GM21737 (cell line): ENCODE measurements around the gene NR1H3.
"Not testable (repeated sequence)": the region's sequence is repeated elsewhere in the genome, so short reads cannot be mapped to it uniquely, and the experiment has no call there.

Source experiments
- ATAC-seq: cut with Tn5 transposase; IDR thresholded peaks from one replicate; pipeline ENCODE4 v1.9.1; 2021; ENCODE audit warnings: mild to moderate bottlenecking, moderate library complexity; ENCODE audit not compliant: unreplicated experiment

Gene NR1H3

DNA sequence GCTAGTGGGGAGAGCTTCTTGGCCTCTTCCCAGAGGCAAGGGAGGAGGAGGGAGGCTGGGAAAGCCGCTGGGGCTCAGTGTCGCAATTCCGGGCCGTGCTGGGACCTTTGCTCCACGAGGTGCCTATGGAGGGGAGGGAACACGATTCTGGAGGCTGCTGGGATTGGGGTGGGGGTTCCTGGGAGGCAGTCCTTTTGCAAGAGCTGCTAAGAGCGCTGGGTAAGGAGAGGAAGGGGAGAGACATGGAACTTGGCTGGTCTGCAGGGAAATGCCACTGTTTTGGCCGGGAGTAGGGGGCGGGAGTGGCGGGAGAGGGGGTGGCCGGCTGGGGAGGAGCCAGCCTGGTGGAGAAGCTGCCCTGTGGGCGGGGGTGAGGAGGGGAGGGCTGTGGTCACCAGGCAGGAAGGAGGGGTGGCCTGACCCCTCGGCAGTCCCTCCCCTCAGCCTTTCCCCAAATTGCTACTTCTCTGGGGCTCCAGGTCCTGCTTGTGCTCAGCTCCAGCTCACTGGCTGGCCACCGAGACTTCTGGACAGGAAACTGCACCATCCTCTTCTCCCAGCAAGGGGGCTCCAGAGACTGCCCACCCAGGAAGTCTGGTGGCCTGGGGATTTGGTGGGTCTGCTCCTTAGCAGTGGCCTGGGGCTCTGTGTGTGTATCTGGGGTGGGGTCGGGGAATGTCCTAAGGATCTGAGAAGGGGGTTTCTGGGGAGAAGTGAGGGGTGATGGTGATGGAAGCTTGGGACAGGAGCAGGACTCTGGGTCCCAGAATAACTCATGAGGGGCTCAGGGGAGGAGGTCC is at the start of gene NR1H3:
Gene NR1H3, plus strand, starts transcription at position 480 of the 800 bp plus-strand sequence. CDS start 1,221 bp downstream, outside the sequence.
- no peak for ATAC-seq

DNA sequence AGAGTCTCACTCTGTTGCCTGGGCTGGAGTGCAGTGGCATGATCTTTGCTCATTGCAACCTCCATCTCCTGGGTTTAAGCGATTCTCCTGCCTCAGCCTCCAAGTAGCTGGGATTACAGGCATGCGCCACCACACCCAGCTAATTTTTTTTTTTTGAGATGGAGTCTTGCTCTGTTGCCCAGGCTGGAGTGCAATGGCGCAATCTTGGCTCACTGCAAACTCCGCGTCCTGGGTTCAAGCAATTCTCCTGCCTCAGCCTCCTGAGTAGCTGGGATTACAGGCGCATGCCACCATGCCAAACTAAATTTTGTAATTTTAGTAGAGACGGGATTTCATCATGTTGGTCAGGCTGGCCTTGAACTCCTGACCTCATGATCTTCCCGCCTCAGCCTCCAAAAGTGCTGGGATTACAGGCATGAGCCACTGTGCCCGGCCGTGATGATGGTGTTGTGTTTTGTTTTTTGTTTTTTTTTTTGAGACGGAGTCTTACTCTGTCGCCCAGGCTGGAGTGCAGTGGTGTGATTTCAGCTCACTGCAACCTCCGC is 49.7 kb upstream of the NR1H3 start:
- ATAC-seq = not testable (repeated sequence)

DNA sequence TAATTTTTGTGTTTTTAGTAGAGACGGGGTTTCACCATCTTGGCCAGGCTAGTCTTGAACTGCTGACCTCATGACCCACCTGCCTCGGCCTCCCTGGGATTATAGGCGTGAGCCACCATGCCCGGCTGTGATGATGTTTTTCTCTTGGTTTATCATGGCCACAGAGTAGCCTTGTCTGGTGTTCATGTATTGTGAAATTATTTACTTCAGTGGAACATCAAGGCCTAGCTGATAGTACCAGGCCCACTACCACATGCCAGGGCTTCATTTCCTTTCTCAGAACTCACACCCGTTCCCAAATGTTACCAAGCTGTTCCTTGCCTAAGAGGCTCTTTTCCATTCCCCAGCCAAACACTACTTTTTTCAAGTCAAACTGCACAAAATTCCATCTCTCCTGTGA is 49.2 kb upstream of the NR1H3 start:
- ATAC-seq = no peak

DNA sequence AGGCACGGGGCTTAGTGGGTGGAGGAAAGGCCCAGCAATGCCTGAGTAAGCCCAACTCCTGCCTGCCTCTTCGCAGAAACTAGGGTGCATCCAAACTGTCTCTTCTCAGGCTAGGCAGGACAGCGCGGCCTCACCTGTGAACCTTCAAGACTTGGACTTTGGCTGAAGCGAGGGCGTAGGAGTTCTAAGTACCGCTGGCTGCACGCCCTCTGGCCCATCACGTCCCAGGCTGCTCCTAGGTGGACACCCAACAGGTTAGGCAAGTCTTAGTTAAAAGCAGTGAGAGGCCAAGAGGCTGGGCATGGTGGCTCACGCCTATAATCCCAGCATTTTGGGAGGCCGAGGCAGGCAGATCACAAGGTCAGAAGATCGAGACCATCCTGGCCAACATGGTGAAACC is 44.9 kb upstream of the NR1H3 start:
- ATAC-seq = no peak

DNA sequence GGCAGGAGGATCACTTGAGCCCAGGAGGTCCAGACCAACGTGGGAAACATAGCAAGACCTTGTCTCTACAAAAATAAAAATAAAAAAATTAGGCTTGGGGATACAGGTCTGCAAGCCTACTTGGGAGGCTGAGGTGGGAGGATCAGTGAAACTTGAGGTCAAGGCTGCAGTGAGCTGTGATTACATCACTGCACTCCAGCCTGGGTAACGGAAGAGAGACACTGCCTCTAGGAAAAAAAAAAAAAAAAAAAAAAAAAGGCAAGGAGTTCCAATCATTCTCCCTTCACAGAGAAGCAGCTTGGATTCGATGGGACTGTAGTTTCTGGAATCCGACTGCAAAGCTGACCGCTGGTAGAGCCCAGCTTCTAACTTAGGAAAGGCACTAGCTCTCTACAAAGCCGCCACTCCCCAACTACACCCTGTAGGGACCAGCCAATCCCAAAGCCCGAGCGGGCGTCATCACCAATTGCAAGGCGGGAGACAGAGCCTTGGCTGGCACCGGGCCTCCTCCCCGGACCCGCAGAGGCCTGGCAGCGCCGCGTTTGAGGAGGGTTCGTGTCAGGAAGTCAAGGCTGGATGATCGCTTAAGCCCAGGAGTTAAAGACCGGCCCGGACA is 43.7 kb upstream of the NR1H3 start:
- ATAC-seq = peak; percentile 57

DNA sequence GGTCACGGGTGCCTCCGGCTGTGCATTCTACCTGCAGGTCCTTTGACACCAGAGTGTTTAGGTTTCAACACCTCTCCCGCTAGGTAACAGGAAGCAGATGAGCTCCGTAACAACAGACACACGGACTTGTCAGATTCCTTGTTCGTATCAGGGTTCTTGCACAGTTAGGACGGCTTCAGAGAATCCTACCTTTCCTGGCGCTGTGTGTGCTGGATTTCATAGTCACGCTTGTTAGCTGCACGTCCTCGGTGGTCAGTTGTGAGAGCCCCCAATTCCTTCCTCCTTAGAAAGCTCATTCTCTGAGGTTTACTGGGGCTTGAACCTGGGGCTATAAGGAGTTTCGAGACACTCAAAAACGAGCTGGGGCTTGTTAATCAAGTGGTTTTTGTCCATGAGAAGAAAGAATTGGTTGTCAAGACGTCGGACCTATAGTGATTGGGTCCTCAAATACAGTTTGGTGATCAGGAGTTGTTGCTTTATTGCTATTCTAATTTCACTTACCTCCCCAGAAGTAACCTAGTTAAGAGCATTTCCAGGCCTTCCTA is 42.4 kb upstream of the NR1H3 start:
- no peak for ATAC-seq

DNA sequence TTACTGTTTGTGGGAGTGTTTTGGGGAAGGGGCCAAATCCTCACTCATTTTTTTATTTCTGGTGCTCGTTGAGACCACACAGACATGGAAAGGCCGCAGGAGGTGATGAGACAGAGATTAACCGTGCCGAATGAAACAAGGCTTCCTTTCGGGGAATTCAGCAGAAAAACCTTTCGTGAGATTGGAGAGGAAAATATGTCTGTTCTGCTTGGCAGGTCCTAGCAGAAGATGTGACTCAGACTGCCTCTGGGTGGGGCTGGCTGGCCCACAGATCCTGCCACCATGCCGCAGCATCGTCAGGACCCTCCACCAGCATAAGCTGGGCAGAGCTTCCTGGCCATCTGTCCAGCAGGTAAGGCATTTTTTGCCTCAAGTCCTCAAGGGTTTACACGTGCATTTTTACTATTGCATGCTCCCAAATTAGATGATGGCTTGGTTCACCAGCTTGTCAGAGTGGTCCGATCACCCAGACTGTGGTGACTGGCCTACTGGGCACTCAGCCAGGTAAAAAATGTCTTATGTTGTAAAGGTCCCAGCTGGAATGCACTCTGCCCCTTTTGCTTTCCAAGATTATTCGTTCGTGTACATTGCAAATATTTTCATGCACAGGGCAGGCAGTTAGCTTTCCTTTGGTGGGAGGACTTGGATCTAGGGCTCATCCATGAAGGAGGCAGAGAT is 41.5 kb upstream of the NR1H3 start:
- no peak for ATAC-seq

DNA sequence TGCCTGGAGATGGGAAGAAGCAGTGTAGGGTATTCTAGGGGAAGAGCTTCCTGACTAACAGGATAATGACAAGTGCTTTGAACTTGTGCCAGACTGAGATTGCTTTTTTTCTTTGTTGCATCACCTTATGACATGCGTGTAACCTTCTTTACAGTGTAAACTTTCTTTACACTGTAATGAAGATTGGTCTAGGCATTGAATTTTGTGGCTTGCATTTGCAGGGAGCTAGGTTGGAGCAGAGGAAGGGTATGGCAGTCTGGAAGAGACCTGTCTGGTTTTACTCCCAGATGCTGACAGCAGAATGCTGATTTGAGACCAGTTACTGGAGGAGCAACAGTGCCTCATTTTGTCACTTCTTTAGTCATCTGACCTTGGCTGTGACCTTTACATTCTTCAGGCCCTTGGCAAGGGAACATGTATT is 37.4 kb upstream of the NR1H3 start:
- ATAC-seq = no peak

DNA sequence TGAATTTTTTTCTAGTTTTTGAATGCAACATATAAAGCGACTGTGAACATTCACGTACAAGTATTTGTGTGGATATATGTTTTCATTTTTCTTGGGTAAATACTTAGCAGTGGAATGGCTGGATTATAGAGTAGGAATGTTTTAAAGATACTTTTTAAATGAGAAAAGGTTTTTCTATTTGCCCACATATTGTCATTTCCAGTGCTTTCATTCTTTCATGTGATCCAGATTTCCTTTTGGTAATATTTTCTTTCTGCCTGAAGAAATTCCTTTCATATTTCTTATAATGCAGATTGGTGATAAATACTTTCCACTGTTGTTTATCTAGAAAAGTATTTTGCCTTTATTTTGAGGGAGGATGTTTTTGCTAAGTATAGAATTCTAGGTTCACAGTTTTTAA is 35.1 kb upstream of the NR1H3 start:
- no peak for ATAC-seq

DNA sequence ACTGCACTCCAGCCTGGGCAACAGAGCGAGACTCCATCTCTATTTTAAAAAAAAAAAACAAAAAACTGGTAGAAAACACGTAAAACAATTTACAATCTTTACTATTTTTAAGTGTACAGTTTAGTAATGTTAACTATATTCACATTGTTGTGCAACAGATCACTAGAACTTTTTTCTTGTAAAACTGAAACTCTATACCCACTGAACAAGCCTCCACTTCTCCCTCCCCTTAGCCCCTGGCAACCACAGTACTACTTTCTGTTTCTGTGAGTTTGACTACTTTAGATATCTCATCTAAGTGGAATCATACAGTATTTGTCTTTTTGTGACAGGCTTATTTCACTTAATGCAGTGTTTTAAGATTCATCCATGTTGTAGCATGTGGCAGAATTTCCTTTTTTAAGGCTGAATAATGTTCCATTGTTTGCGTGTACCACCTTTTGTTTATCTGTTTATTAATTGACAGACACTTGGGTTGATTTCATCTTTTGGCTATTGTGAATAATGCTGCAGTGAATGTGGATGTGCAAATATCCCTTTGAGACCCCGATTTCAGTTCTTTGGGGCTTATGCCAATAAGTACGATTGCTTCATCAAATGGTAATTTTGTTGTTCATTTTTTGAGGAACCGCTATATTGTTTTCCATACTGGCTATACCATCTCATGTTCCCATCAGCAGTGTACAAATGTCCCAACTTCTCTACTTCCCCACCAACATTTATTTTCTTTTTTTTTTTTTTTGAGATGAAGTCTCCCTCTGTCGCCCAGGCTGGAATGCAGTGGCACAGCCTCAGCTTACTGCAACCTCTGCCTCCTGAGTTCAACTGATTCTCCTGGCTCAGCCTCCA is 32.0 kb upstream of the NR1H3 start:
- ATAC-seq = peak; percentile 68

DNA sequence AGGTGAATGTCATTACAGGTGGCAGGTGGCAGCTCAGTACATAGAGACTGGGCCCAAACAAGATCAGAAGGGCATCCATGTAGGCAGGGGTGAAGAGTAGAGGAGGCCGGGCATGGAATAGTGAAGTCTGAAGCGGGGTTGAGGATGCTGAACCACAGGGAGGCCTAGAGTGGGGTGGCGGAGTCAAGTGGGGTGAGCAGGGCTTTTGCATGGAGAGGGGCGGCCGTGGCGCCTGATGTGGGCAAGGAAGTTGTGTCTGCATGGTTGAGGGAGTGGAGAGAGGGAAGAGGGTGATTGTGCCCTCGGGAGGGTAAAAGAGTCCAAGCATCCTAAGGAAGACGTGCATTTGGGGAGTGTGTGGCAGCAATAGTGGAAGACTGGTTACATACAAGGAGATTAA is 28.6 kb upstream of the NR1H3 start:
- ATAC-seq = no peak

DNA sequence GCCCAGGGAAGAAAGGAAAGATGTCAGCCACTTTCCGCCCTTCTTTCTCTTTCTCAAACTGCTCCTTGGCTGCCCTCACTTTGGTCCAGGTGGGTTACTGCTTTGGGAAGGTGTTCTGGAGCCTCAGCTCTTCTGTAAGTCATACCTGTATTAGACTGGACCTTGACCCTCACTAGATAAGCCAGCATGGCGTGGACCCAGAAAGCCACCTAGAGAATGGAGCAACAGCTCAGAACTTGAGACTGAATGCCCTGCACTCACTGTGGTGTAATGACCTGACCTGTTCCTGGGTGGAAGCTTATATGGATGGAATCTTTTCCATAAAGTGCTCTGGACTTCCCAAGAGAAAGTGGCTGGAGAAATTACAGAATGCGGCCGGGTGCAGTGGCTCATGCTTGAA is 24.7 kb upstream of the NR1H3 start:
- ATAC-seq = no peak

DNA sequence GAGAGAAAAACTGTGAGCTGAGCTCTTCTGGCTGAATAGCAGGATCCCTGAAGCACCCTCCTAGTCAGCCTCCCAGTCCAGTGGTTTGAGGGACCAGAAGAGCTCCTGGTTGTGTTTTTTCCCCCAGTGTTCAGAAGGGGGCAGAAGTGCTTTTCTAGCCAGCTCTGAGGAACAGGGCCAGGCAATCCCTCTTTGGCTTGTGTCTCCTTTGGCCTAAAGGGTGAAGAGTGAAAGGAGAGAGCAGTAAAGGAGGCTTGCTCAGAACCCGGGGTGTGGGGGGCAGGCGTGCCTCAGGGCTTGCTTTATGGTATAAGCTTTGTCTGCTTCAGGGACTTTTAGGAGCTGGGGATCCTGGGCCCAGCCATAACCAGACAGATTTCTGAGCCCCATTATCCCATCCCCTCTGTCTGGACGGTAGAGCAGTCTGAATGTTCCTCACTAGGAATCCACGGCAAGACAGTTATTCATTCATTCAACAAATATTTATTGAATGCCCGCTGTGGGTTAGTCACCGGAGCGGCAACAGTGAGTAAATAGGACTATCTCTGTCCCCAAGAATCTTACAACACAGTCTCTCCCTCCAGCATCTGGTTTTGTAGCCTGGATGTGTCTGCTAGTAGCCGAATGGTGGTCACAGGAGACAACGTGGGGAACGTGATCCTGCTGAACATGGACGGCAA is 23.7 kb upstream of the NR1H3 start:
- ATAC-seq = no peak

DNA sequence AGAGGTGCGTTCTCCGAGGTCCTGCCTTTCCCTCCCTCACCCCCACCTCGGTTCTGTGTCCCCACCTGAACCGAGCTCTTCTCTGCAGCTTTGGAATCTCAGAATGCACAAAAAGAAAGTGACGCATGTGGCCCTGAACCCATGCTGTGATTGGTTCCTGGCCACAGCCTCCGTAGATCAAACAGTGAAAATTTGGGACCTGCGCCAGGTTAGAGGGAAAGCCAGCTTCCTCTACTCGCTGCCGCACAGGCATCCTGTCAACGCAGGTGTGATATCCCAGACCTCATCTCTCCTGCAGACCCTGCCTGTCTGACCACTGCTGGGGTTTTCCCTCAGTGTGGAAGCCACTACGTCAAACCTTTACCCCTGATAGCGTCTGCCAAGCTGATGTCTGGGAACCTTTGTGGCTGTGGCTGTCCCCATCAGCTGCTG is 23.1 kb upstream of the NR1H3 start:
- ATAC-seq = no peak

DNA sequence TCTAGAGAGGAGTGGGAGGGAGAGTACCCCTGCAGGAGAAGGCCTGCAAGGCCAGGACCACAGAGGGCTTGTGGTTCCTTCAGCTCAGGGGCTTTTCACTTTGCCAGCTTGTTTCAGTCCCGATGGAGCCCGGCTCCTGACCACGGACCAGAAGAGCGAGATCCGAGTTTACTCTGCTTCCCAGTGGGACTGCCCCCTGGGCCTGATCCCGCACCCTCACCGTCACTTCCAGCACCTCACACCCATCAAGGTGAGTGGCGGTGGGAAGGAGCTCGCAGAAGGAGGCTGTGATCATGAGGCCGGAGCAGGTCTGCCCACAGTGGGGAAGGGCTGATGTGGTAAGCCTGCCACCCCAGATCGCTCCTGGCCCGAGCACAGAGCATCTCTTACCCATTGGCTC is 22.6 kb upstream of the NR1H3 start:
- ATAC-seq = no peak

DNA sequence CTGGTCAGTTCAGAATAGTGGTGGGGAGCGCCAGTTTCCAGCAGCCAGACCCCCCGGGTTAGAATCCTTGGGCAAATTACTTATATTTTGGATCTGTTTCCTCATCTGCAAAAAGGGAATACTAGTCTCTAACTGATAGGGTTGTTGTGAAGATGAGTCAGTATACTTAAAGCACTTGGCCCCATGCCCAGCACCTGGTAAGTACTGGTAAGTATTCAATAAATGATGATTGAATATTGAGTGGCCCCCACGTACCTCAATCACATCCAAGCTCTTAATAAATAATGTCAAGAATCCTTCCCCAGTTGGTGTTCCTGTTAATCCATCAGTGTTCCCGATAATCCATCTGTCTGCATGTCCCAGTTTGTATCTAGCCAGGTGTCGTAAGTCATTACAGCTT is 21.3 kb upstream of the NR1H3 start:
- ATAC-seq = no peak

DNA sequence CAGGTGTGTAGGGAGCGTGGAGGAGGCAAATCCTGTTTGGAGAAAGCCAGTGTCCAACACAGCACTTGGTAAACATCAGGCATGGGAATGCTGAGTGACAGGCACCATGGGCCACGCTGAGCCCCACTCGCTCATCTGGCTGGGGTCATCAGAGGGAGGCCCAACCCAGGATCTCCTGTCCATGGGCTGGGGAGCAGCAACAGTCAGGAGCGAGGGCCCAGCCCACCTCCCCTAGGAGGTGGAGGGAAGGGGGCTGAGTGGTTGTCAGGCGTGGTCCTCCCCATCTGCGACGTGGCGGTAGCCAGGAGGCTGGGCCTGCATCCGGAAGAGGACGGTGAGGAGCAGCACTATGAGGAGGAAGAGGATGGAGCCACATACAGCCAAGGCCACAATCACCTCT is 17.9 kb upstream of the NR1H3 start:
- no peak for ATAC-seq

DNA sequence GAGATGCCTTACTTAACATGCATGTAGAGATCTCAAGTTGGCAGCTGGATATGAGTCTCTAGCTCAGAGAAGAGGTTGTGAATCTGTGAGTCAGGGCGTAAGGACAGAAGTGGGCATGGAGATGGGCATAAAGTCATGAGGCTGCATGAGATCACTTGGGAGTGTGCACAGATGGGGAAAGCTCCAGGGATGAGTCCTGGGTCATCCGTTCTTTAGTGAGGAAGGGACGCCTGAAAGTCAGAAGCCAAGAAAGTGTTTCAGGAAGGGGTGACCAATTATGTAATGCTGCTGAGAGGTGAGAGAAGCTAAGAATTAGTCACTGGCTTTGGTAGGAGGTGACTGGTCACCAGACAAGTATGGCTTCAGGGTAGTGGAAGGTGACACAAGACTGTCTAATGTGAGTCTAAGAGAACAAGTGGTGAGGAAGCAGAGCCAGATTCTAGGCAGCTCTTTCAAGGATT is 15.9 kb upstream of the NR1H3 start:
- ATAC-seq = no peak

DNA sequence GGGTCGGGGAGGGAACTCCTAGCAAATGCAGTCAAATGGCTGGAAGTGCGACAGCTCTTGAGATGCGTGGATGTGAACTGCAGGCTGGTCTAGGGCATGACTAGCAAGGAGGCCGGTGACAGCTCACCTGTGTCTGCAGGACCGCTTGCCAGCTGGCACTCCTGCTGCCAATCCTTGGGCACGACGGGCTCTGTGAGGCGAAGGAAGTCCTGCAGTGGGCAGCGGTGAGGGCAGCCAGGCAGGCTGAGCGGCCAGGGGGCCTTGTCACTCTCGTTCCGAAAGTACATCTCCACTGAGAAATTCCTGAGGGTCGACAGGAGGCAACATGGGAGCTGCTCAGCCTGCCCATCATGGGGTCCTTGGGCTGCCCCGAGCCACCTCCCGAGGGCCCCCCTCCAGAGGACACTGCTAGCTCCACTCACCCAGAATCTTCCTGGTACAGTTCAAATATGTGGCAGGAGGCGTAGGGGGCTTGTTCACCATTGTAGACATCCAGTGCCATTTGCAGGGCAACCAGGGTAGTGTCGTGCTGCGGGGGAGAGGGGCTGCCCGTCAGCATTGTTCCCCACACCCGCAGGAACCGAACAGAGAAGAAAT is 15.1 kb upstream of the NR1H3 start:
- ATAC-seq = no peak
